ENCODE results near the gene AFTPH. TPM values are rescaled to one million over a fixed set of nuclear protein-coding genes. Genes with fewer than 3 reads are reported as not detected.
A peak's percentile ranks its signal among the peaks of the same experiment; 100 is the strongest.

Gene AFTPH
- total and polyA plus RNA-seq, 9 of the 15 experiments (the other 6 are each of a cell fraction or from before 2014, with no cell fraction given): 8.0 to 26.2 (median 13.8) TPM

GRCh38 chr2:64609227-64609941 is 85.3 kb downstream of the AFTPH start (continued):
- no peak for TF ChIP-seq ZNF639 (CRISPR knock-in tag; conservative IDR thresholded peaks at IDR 0.05 in 1 of 2, IDR thresholded peaks at IDR 0.05 in 1 of 2)
- TF ChIP-seq RFX7 (CRISPR knock-in tag; IDR thresholded peaks at IDR 0.05): no peak
- TF ChIP-seq E2F8 (IDR thresholded peaks at IDR 0.05; ENCODE audit: low read depth, partially characterized antibody): no peak
- peak; percentile 45 for TF ChIP-seq KDM5B (IDR thresholded peaks at IDR 0.05; ENCODE audit: insufficient replicate concordance, low read depth, low read length)
- TF ChIP-seq RAD21 (CRISPR knock-in tag; conservative IDR thresholded peaks at IDR 0.05 in 1 of 2, IDR thresholded peaks at IDR 0.05 in 1 of 2): peak in 1 of 2 experiments; percentile 61; a peak in 3 of 4 replicates
- no peak for TF ChIP-seq RBM39 (optimal IDR thresholded peaks at IDR 0.05; ENCODE audit: low read depth, low read length)
- peak in 1 of 2 experiments; percentile 71; a peak in 2 of 4 replicates for TF ChIP-seq NONO (IDR thresholded peaks at IDR 0.05; ENCODE audit: low read depth in 2 of 2, low read length in 1 of 2)
- TF ChIP-seq RBM17 (IDR thresholded peaks at IDR 0.05; ENCODE audit: borderline replicate concordance, low read depth, low read length): no peak
- TF ChIP-seq EP300 (IDR thresholded peaks at IDR 0.05; ENCODE audit: low read length): 0 out of 2 replicates have a peak, but pooled peaks have one; percentile 5

All from K562 (cell line).